ENCODE data around the gene C1orf35.
A peak's percentile ranks its signal among the peaks of the same experiment; 100 is the strongest.

Gene C1orf35

DNA sequence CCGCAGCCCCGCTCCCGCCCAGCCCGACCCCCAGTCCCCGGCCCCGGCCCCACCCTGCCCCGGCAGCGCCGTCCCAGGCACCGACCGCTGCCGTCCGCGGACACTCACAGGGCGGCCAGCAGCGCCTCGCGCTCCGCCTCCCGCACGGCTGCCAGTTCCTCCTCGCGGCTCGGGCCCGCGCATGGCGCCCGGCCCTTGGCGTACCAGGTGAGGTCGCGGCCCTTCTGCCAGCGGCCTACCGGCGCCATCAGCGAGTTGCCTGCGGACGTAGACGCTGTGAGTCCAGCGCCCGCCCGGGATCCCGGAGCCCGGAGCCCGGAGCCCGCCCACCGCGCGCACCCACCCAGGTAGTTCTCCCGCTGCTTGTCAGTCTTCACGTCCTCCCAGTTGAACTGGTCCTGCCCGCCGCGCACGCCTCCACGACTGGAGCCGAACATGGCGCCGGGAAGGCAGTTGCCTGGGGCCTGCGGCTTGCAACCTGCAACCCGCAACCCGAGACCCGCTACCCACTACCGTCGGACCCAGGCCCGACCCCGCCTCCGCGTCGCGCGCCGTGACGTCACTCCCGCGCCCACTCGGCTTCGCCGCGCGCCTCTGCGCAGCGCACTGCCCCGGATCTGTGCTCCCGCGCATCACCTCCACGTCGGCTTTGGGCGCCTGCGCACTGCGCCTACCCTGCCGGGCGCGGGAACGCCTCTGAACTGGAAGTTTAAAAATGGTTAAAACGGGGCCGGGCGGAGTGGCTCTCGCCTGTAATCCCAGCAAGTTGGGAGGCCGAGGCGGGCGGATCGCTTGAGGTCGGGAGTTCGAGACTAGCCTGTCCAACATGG, at the start of gene C1orf35:
Gene C1orf35 (minus strand): TSS at position 535 of the 830 bp plus-strand sequence. CDS start 98 bp downstream, at position 437.
- H3K9ac ChIP-seq (ENCODE audit: low read depth, low read length): peak within 1 kb of the TSS; percentile 76
- no peaks in the 10 kb centered on the region for H3K27me3 ChIP-seq (ENCODE audit: insufficient read depth, low read length)
- no peaks in the 10 kb centered on the region for H3K4me1 ChIP-seq (ENCODE audit: insufficient read depth, low read length)
- no peak within 1 kb of the TSS for H3K27ac ChIP-seq (ENCODE audit: low read length)
- no peaks in the 10 kb centered on the region for H3K9me3 ChIP-seq (ENCODE audit: insufficient read depth, low read depth, low read length)
- peaks cover 48% of the 10 kb centered on the region for H3K36me3 ChIP-seq (ENCODE audit: insufficient read depth, low read depth, low read length)
- peak within 1 kb of the TSS; percentile 79 for H3K4me3 ChIP-seq (ENCODE audit: low read length)

DNA sequence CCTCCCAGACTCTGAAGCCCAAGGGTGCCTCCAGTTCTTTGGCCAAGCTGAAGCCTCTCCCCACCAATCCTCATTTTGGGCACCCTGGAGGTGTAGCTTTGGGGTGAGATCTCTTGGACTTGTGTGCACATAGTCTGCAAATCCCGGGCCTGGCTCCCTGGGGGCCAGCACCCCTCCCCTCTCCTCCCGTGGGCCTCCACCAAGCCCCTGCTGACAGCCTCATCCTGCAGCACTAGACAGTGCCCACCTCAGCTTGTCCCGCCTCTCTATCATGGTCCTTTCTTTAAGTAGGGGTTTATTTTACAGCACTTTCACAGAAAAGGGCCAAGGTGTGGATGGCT, 49.8 kb upstream of the C1orf35 start:
- no peaks in the 10 kb centered on the region for H3K27me3 ChIP-seq (ENCODE audit: insufficient read depth, low read length)
- no peak overlapping the region for H3K27ac ChIP-seq (ENCODE audit: low read length)
- no peaks in the 10 kb centered on the region for H3K4me1 ChIP-seq (ENCODE audit: insufficient read depth, low read length)
- no peaks in the 10 kb centered on the region for H3K36me3 ChIP-seq (ENCODE audit: insufficient read depth, low read depth, low read length)
- H3K9me3 ChIP-seq (ENCODE audit: insufficient read depth, low read depth, low read length): no peaks in the 10 kb centered on the region
- no peak overlapping the region for H3K9ac ChIP-seq (ENCODE audit: low read depth, low read length)
- no peak overlapping the region for H3K4me3 ChIP-seq (ENCODE audit: low read length)

DNA sequence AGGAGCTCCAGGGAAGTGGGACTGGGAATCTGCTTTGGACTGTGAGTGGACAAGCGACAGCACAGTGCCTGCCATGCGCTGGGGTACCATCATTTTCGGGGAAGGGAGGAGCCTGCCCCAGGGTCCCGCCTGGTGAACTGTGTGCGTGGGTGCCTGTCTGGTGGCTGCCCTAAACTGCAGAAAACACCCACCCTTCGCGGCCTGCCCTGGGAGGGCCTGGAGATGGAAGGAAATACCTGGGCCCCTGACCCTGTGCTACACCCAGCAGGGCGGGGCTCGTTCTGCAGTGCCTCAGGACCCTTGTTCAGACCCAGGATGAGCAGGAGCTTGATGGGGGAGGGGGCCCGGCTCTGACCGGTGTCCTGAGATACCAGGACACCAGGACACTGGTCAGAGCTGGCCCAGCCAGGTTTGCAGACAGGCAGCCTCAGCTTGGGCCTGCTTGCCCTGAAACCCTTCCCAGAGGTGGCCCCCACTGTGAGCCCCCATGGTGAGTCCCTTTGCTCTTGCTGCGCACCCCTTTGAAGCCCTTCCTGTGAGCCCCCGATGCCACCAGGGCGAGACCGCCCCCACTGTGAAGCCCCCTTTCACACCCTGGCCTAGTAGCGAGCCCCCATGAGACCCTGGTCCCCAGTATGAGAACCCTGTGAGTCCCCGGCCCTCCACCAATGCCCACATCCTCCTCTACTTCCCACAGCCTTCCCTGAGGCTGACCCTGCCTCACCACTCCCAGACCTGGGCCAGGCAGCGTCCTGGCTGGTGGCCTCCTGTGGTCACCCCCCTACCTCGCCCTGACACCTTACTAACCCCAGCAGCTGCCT, 49.2 kb upstream of the C1orf35 start:
- H3K9ac ChIP-seq (ENCODE audit: low read depth, low read length): no peak overlapping the region
- H3K4me1 ChIP-seq (ENCODE audit: insufficient read depth, low read length): no peaks in the 10 kb centered on the region
- H3K4me3 ChIP-seq (ENCODE audit: low read length): no peak overlapping the region
- no peaks in the 10 kb centered on the region for H3K9me3 ChIP-seq (ENCODE audit: insufficient read depth, low read depth, low read length)
- no peaks in the 10 kb centered on the region for H3K27me3 ChIP-seq (ENCODE audit: insufficient read depth, low read length)
- no peaks in the 10 kb centered on the region for H3K36me3 ChIP-seq (ENCODE audit: insufficient read depth, low read depth, low read length)
- no peak overlapping the region for H3K27ac ChIP-seq (ENCODE audit: low read length)

DNA sequence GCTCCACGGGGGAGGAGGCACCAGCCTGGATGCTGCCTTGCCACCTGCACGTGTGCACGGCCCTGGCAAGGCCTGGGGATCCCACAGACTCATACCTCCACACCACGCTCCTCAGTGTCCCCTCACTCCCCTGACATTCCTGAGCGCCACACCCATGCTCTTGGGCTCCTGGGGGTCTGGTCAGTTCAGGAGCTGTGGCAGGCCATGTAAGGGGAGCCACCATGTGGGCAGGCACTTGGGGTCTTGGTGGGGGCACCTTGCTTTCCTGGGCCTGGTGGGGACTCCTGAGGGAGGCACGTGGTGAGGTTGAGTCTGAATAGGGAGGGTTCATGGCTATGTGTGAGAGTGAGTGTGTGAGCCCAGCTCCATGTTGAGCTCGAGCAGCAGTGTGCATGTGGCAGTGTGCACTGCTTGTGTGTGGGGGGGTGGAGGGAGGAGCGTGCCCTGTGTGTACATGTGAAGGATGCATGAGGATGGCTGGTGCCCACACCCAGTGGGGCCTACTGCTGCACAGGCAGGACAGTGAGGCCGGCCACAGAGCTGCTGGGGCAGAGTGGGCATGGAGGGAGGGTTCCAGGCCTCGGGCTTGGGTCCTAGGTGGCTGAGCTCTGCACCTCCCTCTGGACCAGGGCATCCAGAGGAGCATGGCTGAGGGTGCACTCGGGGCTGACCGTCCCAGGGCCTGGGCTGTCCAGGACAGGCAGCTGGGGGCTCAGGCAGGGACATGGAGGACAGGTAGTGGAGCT, 48.2 kb upstream of the C1orf35 start:
- no peaks in the 10 kb centered on the region for H3K36me3 ChIP-seq (ENCODE audit: insufficient read depth, low read depth, low read length)
- H3K4me3 ChIP-seq (ENCODE audit: low read length): no peak overlapping the region
- no peaks in the 10 kb centered on the region for H3K4me1 ChIP-seq (ENCODE audit: insufficient read depth, low read length)
- no peaks in the 10 kb centered on the region for H3K27me3 ChIP-seq (ENCODE audit: insufficient read depth, low read length)
- no peaks in the 10 kb centered on the region for H3K9me3 ChIP-seq (ENCODE audit: insufficient read depth, low read depth, low read length)
- H3K27ac ChIP-seq (ENCODE audit: low read length): no peak overlapping the region
- no peak overlapping the region for H3K9ac ChIP-seq (ENCODE audit: low read depth, low read length)

DNA sequence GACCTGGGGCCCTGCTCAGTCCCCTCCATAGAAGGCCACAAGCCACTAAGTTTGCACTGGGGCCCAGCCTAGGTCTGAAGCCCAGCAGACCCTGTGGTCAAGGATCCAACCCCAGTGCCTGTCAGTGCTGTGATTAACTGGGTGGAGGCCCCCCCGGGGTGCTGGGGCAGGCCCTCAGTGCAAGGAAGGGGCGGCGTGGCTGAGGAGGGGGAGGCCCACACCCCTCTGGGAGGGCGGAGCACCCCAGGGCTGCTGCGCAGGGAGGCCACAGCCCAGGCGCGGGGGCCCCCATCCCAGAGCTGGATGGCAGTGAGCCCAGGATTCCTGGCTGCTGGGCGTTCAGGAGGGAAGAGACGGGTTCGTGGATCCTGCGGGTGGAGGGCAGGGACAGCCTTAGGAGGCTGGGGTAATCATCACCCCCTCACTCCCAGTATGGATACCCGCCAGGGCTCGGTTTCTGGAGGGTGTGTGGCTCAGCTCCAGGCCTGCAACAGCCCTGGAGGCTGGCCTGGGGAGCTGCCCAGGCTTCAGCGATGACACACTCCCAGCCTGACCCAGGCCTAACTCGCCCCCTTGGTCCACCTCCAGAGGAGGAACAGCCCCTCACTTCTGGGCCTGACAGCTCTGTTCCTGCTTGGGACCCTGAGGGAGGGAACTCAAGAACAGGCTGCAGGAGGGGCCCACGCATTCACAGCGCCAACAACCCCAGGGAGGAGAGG, 47.5 kb upstream of the C1orf35 start:
- H3K4me3 ChIP-seq (ENCODE audit: low read length): no peak overlapping the region
- H3K27ac ChIP-seq (ENCODE audit: low read length): no peak overlapping the region
- H3K9me3 ChIP-seq (ENCODE audit: insufficient read depth, low read depth, low read length): no peaks in the 10 kb centered on the region
- H3K27me3 ChIP-seq (ENCODE audit: insufficient read depth, low read length): no peaks in the 10 kb centered on the region
- H3K4me1 ChIP-seq (ENCODE audit: insufficient read depth, low read length): no peaks in the 10 kb centered on the region
- H3K9ac ChIP-seq (ENCODE audit: low read depth, low read length): no peak overlapping the region
- H3K36me3 ChIP-seq (ENCODE audit: insufficient read depth, low read depth, low read length): no peaks in the 10 kb centered on the region

DNA sequence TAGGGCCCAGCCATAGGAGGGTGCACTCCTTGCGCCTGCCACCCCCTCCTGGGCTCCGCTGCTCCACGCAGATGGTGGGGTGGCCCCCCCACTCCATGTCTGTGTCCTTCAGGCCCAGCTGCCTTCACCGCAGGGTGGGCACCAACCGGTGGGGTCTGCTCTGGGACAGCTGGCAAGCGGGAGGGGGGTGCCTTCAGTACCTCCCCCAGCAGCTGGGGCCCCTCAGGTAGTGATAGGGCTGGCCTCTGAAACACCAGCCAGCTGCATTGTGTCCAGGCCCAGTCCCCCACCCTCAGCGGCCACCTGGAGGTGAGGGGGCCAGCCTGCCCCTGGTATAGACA, 47.0 kb upstream of the C1orf35 start:
- no peak overlapping the region for H3K27ac ChIP-seq (ENCODE audit: low read length)
- no peak overlapping the region for H3K9ac ChIP-seq (ENCODE audit: low read depth, low read length)
- H3K9me3 ChIP-seq (ENCODE audit: insufficient read depth, low read depth, low read length): no peaks in the 10 kb centered on the region
- H3K36me3 ChIP-seq (ENCODE audit: insufficient read depth, low read depth, low read length): no peaks in the 10 kb centered on the region
- no peaks in the 10 kb centered on the region for H3K4me1 ChIP-seq (ENCODE audit: insufficient read depth, low read length)
- no peak overlapping the region for H3K4me3 ChIP-seq (ENCODE audit: low read length)
- no peaks in the 10 kb centered on the region for H3K27me3 ChIP-seq (ENCODE audit: insufficient read depth, low read length)

DNA sequence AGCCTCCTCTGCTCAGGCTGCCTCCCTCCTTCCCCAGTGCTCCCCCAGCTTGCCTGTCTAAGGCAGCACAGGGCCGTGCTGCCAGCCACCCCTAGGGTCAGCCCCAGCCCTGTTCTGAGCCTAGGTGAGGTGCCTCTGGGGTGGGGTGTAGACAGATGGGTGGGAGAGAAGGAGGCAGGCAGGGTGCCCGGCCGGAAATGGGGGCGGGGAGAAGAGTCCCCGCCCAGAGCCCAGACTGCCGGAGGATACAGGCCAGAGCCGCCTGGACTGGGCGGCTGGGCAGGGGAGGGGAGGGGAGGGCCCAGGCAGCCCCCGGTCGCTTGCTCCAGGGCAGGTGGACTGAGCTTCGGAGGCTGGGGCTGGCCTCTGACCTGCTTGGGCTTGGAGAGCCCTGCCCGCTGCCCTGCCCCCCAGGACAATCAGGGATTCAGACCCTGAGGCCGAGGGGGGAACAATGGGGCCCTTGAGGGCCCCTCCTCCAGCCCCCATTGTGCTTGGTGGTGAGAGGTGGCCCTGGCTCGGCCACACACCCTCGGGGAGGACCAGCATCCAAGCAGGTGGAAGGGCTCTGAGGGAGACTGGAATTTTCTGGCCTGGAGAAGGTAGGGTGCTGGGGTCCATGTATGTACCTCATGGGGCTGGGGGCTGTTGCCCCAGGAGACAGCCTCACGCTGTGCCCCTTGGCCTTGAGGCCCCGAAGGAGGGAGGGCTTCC, 46.4 kb upstream of the C1orf35 start, which contains the start of gene GJC2:
Gene GJC2 (plus strand): TSS at position 525 of the 714 bp plus-strand sequence. CDS start 7,829 bp downstream, outside the sequence.
- Histone ChIP-seq H3K9ac (ENCODE audit: low read depth, low read length) (no peak within 1 kb of the TSS), H3K36me3 (ENCODE audit: insufficient read depth, low read depth, low read length) (no peaks in the 10 kb centered on the region), H3K27ac (ENCODE audit: low read length) (no peak within 1 kb of the TSS), H3K4me1 (ENCODE audit: insufficient read depth, low read length) (no peaks in the 10 kb centered on the region), H3K4me3 (ENCODE audit: low read length) (no peak within 1 kb of the TSS), H3K9me3 (ENCODE audit: insufficient read depth, low read depth, low read length) (no peaks in the 10 kb centered on the region), H3K27me3 (ENCODE audit: insufficient read depth, low read length) (no peaks in the 10 kb centered on the region)

DNA sequence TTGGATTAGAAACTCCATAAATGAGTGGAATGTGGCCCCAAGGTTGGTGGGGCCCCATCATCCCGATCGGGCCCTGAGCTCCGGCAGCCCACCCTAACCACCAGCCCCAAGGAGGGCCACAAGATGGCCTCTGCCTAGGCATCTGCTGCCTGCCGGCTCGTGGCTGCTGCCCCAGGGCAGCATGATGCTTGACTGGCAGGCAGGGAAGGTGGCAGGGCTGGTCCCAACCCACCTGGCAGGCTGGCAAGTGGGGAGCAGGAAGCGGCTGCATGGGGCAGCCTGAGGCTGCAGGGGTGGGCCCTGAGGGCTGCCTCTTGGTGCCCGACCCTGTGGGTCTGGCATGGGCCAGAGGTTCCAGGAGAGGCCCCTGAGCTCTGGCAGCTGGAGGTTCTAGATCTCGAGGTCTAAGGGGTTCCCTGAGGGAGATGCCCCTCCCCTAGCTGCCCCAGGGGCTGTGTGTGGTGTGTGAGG, 45.8 kb upstream of the C1orf35 start:
- H3K9ac ChIP-seq (ENCODE audit: low read depth, low read length): no peak overlapping the region
- H3K9me3 ChIP-seq (ENCODE audit: insufficient read depth, low read depth, low read length): no peaks in the 10 kb centered on the region
- no peak overlapping the region for H3K27ac ChIP-seq (ENCODE audit: low read length)
- H3K4me1 ChIP-seq (ENCODE audit: insufficient read depth, low read length): no peaks in the 10 kb centered on the region
- H3K4me3 ChIP-seq (ENCODE audit: low read length): no peak overlapping the region
- no peaks in the 10 kb centered on the region for H3K27me3 ChIP-seq (ENCODE audit: insufficient read depth, low read length)
- H3K36me3 ChIP-seq (ENCODE audit: insufficient read depth, low read depth, low read length): no peaks in the 10 kb centered on the region

DNA sequence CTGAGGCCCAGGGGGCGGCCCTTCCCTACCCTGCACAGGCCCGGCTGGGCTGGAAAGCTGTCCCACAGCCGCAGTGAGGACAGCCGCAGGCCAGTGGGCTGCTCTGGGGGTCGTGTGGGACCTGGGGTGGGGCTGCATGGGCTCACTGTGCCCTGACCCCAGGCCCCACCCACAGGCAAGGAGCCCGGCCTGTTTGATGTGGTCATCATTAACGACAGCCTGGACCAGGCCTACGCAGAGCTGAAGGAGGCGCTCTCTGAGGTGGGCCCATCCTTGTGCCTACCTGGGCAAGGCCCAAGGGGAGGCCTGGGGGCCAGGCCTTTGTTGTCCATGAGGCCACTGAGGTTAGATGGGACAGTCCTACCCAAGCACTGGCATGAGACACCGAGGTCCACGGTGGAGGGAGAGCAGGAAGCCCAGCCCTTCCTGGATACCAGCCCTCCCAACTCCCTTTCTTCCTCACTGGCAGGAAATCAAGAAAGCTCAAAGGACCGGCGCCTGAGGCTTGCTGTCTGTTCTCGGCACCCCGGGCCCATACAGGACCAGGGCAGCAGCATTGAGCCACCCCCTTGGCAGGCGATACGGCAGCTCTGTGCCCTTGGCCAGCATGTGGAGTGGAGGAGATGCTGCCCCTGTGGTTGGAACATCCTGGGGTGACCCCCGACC, 45.2 kb upstream of the C1orf35 start:
- H3K9me3 ChIP-seq (ENCODE audit: insufficient read depth, low read depth, low read length): no peaks in the 10 kb centered on the region
- H3K9ac ChIP-seq (ENCODE audit: low read depth, low read length): no peak overlapping the region
- no peaks in the 10 kb centered on the region for H3K36me3 ChIP-seq (ENCODE audit: insufficient read depth, low read depth, low read length)
- H3K4me1 ChIP-seq (ENCODE audit: insufficient read depth, low read length): no peaks in the 10 kb centered on the region
- H3K27me3 ChIP-seq (ENCODE audit: insufficient read depth, low read length): no peaks in the 10 kb centered on the region
- H3K27ac ChIP-seq (ENCODE audit: low read length): no peak overlapping the region
- H3K4me3 ChIP-seq (ENCODE audit: low read length): no peak overlapping the region

DNA sequence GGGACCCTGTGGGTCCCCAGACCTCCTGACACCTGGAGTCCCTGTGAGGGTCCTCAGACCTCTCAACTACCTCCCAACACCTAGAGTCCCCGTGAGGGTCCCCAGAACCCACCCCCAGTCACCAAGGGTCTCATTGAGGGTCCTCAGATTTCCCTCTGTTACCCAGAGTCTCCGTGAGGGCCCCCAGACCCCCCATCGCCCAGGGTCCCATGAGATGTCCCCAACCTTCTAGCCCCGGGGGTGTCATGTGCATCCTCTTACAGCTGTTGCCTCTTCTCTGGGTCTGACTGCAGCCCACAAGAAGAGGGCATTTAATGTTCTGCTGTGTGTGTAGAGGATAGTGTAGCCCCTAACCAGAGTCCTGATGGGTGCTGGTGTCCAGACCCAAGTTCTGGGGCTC, 44.6 kb upstream of the C1orf35 start:
- no peak overlapping the region for H3K27ac ChIP-seq (ENCODE audit: low read length)
- no peak overlapping the region for H3K4me3 ChIP-seq (ENCODE audit: low read length)
- no peak overlapping the region for H3K9ac ChIP-seq (ENCODE audit: low read depth, low read length)
- H3K27me3 ChIP-seq (ENCODE audit: insufficient read depth, low read length): no peaks in the 10 kb centered on the region
- H3K9me3 ChIP-seq (ENCODE audit: insufficient read depth, low read depth, low read length): no peaks in the 10 kb centered on the region
- no peaks in the 10 kb centered on the region for H3K36me3 ChIP-seq (ENCODE audit: insufficient read depth, low read depth, low read length)
- H3K4me1 ChIP-seq (ENCODE audit: insufficient read depth, low read length): no peaks in the 10 kb centered on the region
